Measurements from ENCODE around the gene AGXT. TPM values are rescaled to one million over a fixed set of nuclear protein-coding genes. Genes with fewer than 3 reads are reported as not detected.

The AGXT gene
- total RNA-seq, 1 donor from 2014 or later, result not detected

GRCh38 chr2:240917684-240918257 lies 49.1 kb downstream of the AGXT start:
- no peak for TF ChIP-seq CTCF (IDR thresholded peaks at IDR 0.05)
- ATAC-seq, result no peak
- intact Hi-C loops (cut with DNase I), result no loop called here

GRCh38 chr2:240918258-240919091 lies 49.9 kb downstream of the AGXT start:
- ATAC-seq (no peak), DNase-seq (peak; percentile 49)
- H3K4me1 ChIP-seq, result peaks cover 27% of the 10 kb centered on the region
- H3K36me3 ChIP-seq, result no peaks in the 10 kb centered on the region
- intact Hi-C loops (cut with DNase I), result no loop called here
- no peak for TF ChIP-seq CTCF (IDR thresholded peaks at IDR 0.05)
- H3K27ac ChIP-seq, result no peak overlapping the region
- H3K27me3 ChIP-seq, result peaks cover 11% of the 10 kb centered on the region
- H3K4me3 ChIP-seq, result no peak overlapping the region
- no peaks in the 10 kb centered on the region for H3K9me3 ChIP-seq

More at GRCh38 chr2:240917684-240918257, 49.1 kb downstream of the AGXT start:
- Histone ChIP-seq H3K27ac (no peak overlapping the region), H3K4me3 (no peak overlapping the region), H3K4me1 (peaks cover 30% of the 10 kb centered on the region), H3K27me3 (peaks cover 11% of the 10 kb centered on the region), H3K9me3 (no peaks in the 10 kb centered on the region), H3K36me3 (no peaks in the 10 kb centered on the region)
- DNase-seq, result peak; percentile 59

- H3K4me1 ChIP-seq, result peaks cover 19% of the 10 kb centered on the region
- TF ChIP-seq CTCF (IDR thresholded peaks at IDR 0.05), result no peak
- DNase-seq, result peak; percentile 60
- no peak overlapping the region for H3K4me3 ChIP-seq
- no peaks in the 10 kb centered on the region for H3K9me3 ChIP-seq
- H3K36me3 ChIP-seq, result no peaks in the 10 kb centered on the region
- intact Hi-C loops (cut with DNase I), result no loop called here
- no peak for ATAC-seq
- no peak overlapping the region for H3K27ac ChIP-seq
- H3K27me3 ChIP-seq, result peaks cover 11% of the 10 kb centered on the region
Measured at GRCh38 chr2:240919161-240919781, 50.6 kb downstream of the AGXT start.

GRCh38 chr2:240919786-240920782 lies 51.5 kb downstream of the AGXT start:
- intact Hi-C loops (cut with DNase I), result no loop called here
- DNase-seq (peak; percentile 61), ATAC-seq (no peak)
- peaks cover 15% of the 10 kb centered on the region for H3K4me1 ChIP-seq
- TF ChIP-seq CTCF (IDR thresholded peaks at IDR 0.05), result no peak
- H3K4me3 ChIP-seq, result no peak overlapping the region
- H3K27ac ChIP-seq, result no peak overlapping the region
- H3K27me3 ChIP-seq, result peaks cover 9% of the 10 kb centered on the region
- H3K36me3 ChIP-seq, result no peaks in the 10 kb centered on the region
- H3K9me3 ChIP-seq, result no peaks in the 10 kb centered on the region

- no peak for TF ChIP-seq CTCF (IDR thresholded peaks at IDR 0.05)
- H3K36me3 ChIP-seq, result no peaks in the 10 kb centered on the region
- H3K4me3 ChIP-seq, result no peak overlapping the region
- no peaks in the 10 kb centered on the region for H3K9me3 ChIP-seq
- DNase-seq (peak; percentile 62), ATAC-seq (no peak)
- H3K4me1 ChIP-seq, result peaks cover 12% of the 10 kb centered on the region
- intact Hi-C loops (cut with DNase I), result no loop called here
- no peak overlapping the region for H3K27ac ChIP-seq
- peaks cover 2% of the 10 kb centered on the region for H3K27me3 ChIP-seq
Measured at GRCh38 chr2:240920783-240921231, 52.2 kb downstream of the AGXT start.
